CD4-positive, alpha-beta memory T cell (primary cell): ENCODE results near the gene USP3. TPM values are rescaled to one million over a fixed set of nuclear protein-coding genes. Genes with fewer than 3 reads are reported as not detected.

Experiments used
- CTCF ChIA-PET: fragments of 350-600 bp; sonication (Branson Sonifier 250); formaldehyde crosslinking; loops from one replicate; lab custom pipeline; 2021; ENCODE audit warnings: inconsistent platforms; ENCODE audit not compliant: partially characterized antibody; lab: Charles Lee
- POLR2A ChIA-PET: fragments of 350-600 bp; sonication (Branson Sonifier 250); formaldehyde crosslinking; loops from one replicate; lab custom pipeline; 2021; ENCODE audit not compliant: partially characterized antibody; lab: Charles Lee
- DNase-seq, 5 donors: peaks; one replicate each; pipeline versions ENCODE4 v3.0.0 to v3.0.0-alpha.2; 2020 to 2022; ENCODE audit warnings: mixed read lengths in 1 of 5
- H3K27ac ChIP-seq: one replicate; pipeline ENCODE4 v1.7.0; 2013; ENCODE audit warnings: low read depth, low read length
- H3K27me3 ChIP-seq: 2 replicates; pipeline ENCODE4 v1.7.0; 2013; ENCODE audit warnings: mild to moderate bottlenecking, low read length, moderate library complexity; ENCODE audit not compliant: insufficient read depth
- H3K36me3 ChIP-seq: 2 replicates; pipeline ENCODE4 v1.7.0; 2013; ENCODE audit warnings: mild to moderate bottlenecking, low read length, moderate library complexity; ENCODE audit not compliant: insufficient read depth
- H3K4me1 ChIP-seq: 2 replicates; pipeline ENCODE4 v1.7.0; 2013; ENCODE audit warnings: mild to moderate bottlenecking, low read length, moderate library complexity; ENCODE audit not compliant: insufficient read depth
- H3K4me3 ChIP-seq, 2 donors: one replicate each; pipeline ENCODE4 v1.7.0; 2013; ENCODE audit warnings: low read length in 2 of 2, mild to moderate bottlenecking in 1 of 2
- H3K9me3 ChIP-seq, 2 donors: one replicate each; pipeline ENCODE4 v1.7.0; 2013; ENCODE audit warnings: low read length in 2 of 2, control low read depth in 1 of 2; ENCODE audit not compliant: control insufficient read depth in 1 of 2
- H3K27ac Mint-ChIP-seq, 7 donors: one replicate each; pipeline ENCODE4 v1.8.0; 2020 to 2021; ENCODE audit warnings: mixed read lengths in 7 of 7, mild to moderate bottlenecking in 6 of 7, inconsistent platforms in 3 of 7, moderate library complexity in 3 of 7
- H3K27me3 Mint-ChIP-seq, 2 donors: one replicate each; pipeline ENCODE4 v1.8.0; 2020 to 2021; ENCODE audit warnings: mixed read lengths in 2 of 2
- H3K36me3 Mint-ChIP-seq, 2 donors: one replicate each; pipeline ENCODE4 v1.8.0; 2020 to 2021; ENCODE audit warnings: mixed read lengths in 2 of 2, inconsistent platforms in 1 of 2, mild to moderate bottlenecking in 1 of 2
- H3K4me1 Mint-ChIP-seq, 4 donors: one replicate each; pipeline ENCODE4 v1.8.0; 2020 to 2021; ENCODE audit warnings: mixed read lengths in 4 of 4, mild to moderate bottlenecking in 1 of 4
- H3K4me3 Mint-ChIP-seq, 8 donors: one replicate each; pipeline ENCODE4 v1.8.0; 2020 to 2021; ENCODE audit warnings: mixed read lengths in 8 of 8, mild to moderate bottlenecking in 7 of 8, moderate library complexity in 6 of 8, inconsistent platforms in 3 of 8
- H3K9me3 Mint-ChIP-seq, 8 donors: one replicate each; pipeline ENCODE4 v1.8.0; 2020 to 2021; ENCODE audit warnings: mixed read lengths in 8 of 8, mild to moderate bottlenecking in 5 of 8, inconsistent platforms in 3 of 8, moderate library complexity in 1 of 8
- intact Hi-C: fragments of 100-400 bp; cut with micrococcal nuclease; formaldehyde crosslinking; loops from one replicate; pipeline ENCODE4 v1.15.1; 2023
- polyA plus RNA-seq, 2 donors: library from polyadenylated mRNA; unstranded; fragments of 300-500 nt; fragmentation: Illumina TruSeq; gene quantifications; one replicate each; pipeline ENCODE4 v1.2.3, GENCODE V29; 2021
- total RNA-seq, 2 experiments: library from RNA; stranded (reverse); gene quantifications; one replicate each; pipeline ENCODE4 v1.2.3, GENCODE V29; 2021

Gene USP3
- total and polyA plus RNA-seq, 4 experiments from 2014 or later = 61.6 to 159 (median 112) TPM

DNA sequence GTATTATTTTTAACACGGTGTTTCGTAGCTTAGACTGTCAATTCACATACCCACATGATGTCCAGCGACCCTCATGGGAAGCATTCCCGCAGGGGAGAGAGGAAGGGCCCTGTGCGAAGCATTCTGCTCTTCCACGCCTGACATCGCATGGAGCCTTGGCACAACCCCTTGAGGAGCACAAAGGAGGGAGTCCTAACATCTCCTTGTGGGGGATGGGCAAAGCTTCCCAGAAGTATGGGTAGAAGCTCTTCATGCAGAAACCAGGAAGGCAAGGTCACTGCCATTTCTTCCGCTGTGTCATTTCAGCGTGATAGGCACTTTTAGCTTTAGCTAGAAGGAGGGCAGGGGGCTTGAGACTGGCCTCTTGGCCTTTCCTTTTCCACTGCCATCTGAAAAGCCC lies 28.7 kb upstream of the USP3 start:
- Mint-ChIP-seq H3K27ac (peak overlapping the region in 3 of 7 donors; percentile 52 to 93 (median 84)), H3K4me1 (peaks cover 49 to 68% (median 60%) of the 10 kb centered on the region in 4 donors), H3K27me3 (no peaks in the 10 kb centered on the region), H3K4me3 (no peak overlapping the region), H3K9me3 (peaks cover 0 to 2% (median 0%) of the 10 kb centered on the region in 8 donors), H3K36me3 (no peaks in the 10 kb centered on the region)
- intact Hi-C loops = loop anchor here (10.0 kb wide), 1 partner anchor 619 kb away; the partner anchor contains the start of genes CIAO2A and SNX1
- no peak overlapping the region for H3K4me3 ChIP-seq
- no peaks in the 10 kb centered on the region for H3K27me3 ChIP-seq
- H3K4me1 ChIP-seq = peaks cover 74% of the 10 kb centered on the region
- DNase-seq = no peak
- ChIA-PET CTCF (interaction anchor here (0.8 to 13.4 kb wide), 7 partner anchors 9 to 292 kb away, joined by 3 to 224 read pairs (median 10); partner anchors contain the start of gene USP3), POLR2A (interaction anchor here (0.9 to 28.5 kb wide), 5 partner anchors 8 to 124 kb away, joined by 3 to 906 read pairs (median 7); partner anchors contain the start of gene USP3)
- H3K36me3 ChIP-seq = no peaks in the 10 kb centered on the region
- no peaks in the 10 kb centered on the region for H3K9me3 ChIP-seq
- no peak overlapping the region for H3K27ac ChIP-seq

GRCh38 chr15:63476229-63476632 lies 28.2 kb upstream of the USP3 start:
- Histone ChIP-seq H3K9me3 (no peaks in the 10 kb centered on the region), H3K27ac (no peak overlapping the region), H3K27me3 (no peaks in the 10 kb centered on the region), H3K36me3 (no peaks in the 10 kb centered on the region), H3K4me1 (peaks cover 79% of the 10 kb centered on the region), H3K4me3 (no peak overlapping the region)
- H3K27ac Mint-ChIP-seq = peak overlapping the region in 6 of 7 donors; percentile 52 to 93 (median 86)
- no peak for DNase-seq
- peak overlapping the region in 1 of 8 donors; percentile 65 for H3K4me3 Mint-ChIP-seq
- H3K9me3 Mint-ChIP-seq = peaks cover 0 to 2% (median 0%) of the 10 kb centered on the region in 8 donors
- H3K27me3 Mint-ChIP-seq = no peaks in the 10 kb centered on the region
- POLR2A ChIA-PET = interaction anchor here (1.4 to 28.5 kb wide), 3 partner anchors 8 to 28 kb away, joined by 7 to 906 read pairs (median 248); partner anchors contain the start of gene USP3
- no peaks in the 10 kb centered on the region for H3K36me3 Mint-ChIP-seq
- CTCF ChIA-PET = interaction anchor here (0.8 to 13.4 kb wide), 6 partner anchors 9 to 292 kb away, joined by 3 to 224 read pairs (median 10); partner anchors contain the start of gene USP3
- intact Hi-C loops = loop anchor here (10.0 kb wide), 1 partner anchor 619 kb away; the partner anchor contains the start of genes CIAO2A and SNX1
- peaks cover 54 to 73% (median 64%) of the 10 kb centered on the region in 4 donors for H3K4me1 Mint-ChIP-seq

GRCh38 chr15:63478243-63478642 lies 26.1 kb upstream of the USP3 start:
- DNase-seq = no peak
- H3K9me3 Mint-ChIP-seq = peaks cover 0 to 2% (median 0%) of the 10 kb centered on the region in 8 donors
- peak overlapping the region in 7 of 8 donors; percentile 17 to 56 (median 24) for H3K4me3 Mint-ChIP-seq
- ChIA-PET POLR2A (interaction anchor here (0.9 to 28.5 kb wide), 6 partner anchors 9 to 122 kb away, joined by 3 to 906 read pairs (median 4); partner anchors contain the start of gene USP3), CTCF (interaction anchor here (1.0 to 13.4 kb wide), 3 partner anchors 9 to 26 kb away, joined by 4 to 224 read pairs (median 36); partner anchors contain the start of gene USP3)
- H3K9me3 ChIP-seq = no peaks in the 10 kb centered on the region
- no peaks in the 10 kb centered on the region for H3K27me3 Mint-ChIP-seq
- no peaks in the 10 kb centered on the region for H3K27me3 ChIP-seq
- H3K4me1 ChIP-seq = peaks cover 93% of the 10 kb centered on the region
- no peak overlapping the region for H3K4me3 ChIP-seq
- no peaks in the 10 kb centered on the region for H3K36me3 Mint-ChIP-seq
- H3K4me1 Mint-ChIP-seq = peaks cover 54 to 81% (median 66%) of the 10 kb centered on the region in 4 donors
- H3K36me3 ChIP-seq = no peaks in the 10 kb centered on the region
- H3K27ac Mint-ChIP-seq = peak overlapping the region; percentile 92 to 100 (median 100)
- intact Hi-C loops = loop anchor here (10.0 kb wide), 1 partner anchor 617 kb away; the partner anchor contains the start of genes CIAO2A and SNX1
- peak overlapping the region; percentile 81 for H3K27ac ChIP-seq

- Mint-ChIP-seq H3K27me3 (no peaks in the 10 kb centered on the region), H3K4me3 (peak overlapping the region; percentile 15 to 89 (median 80))
Observed at GRCh38 chr15:63480441-63480821, 24.0 kb upstream of the USP3 start.

GRCh38 chr15:63481105-63481810 lies 23.1 kb upstream of the USP3 start:
- Histone ChIP-seq H3K27me3 (no peaks in the 10 kb centered on the region), H3K27ac (peak overlapping the region; percentile 81), H3K9me3 (no peaks in the 10 kb centered on the region), H3K4me3 (no peak overlapping the region), H3K36me3 (no peaks in the 10 kb centered on the region), H3K4me1 (peaks cover 97% of the 10 kb centered on the region)
- intact Hi-C loops = no loop called here
- H3K27me3 Mint-ChIP-seq = no peaks in the 10 kb centered on the region
- H3K4me1 Mint-ChIP-seq = peaks cover 52 to 85% (median 70%) of the 10 kb centered on the region in 4 donors
- no peaks in the 10 kb centered on the region for H3K36me3 Mint-ChIP-seq
- peak overlapping the region in 6 of 8 donors; percentile 31 to 84 (median 78) for H3K4me3 Mint-ChIP-seq
- peaks cover 0 to 2% (median 0%) of the 10 kb centered on the region in 8 donors for H3K9me3 Mint-ChIP-seq
- POLR2A ChIA-PET = interaction anchor here (2.4 to 28.5 kb wide), 4 partner anchors 14 to 119 kb away, joined by 22 to 906 read pairs (median 140); partner anchors contain the start of gene USP3
- peak overlapping the region; percentile 92 to 100 (median 100) for H3K27ac Mint-ChIP-seq
- CTCF ChIA-PET = interaction anchor here (0.7 to 13.4 kb wide), 6 partner anchors 14 to 118 kb away, joined by 3 to 224 read pairs (median 20); partner anchors contain the start of gene USP3
- peak in 1 of 5 donors; percentile 60 for DNase-seq

More at GRCh38 chr15:63480441-63480821, 24.0 kb upstream of the USP3 start:
- DNase-seq = no peak
- H3K4me1 ChIP-seq = peaks cover 96% of the 10 kb centered on the region
- peak overlapping the region; percentile 2 to 27 for H3K4me3 ChIP-seq
- H3K27ac Mint-ChIP-seq = peak overlapping the region; percentile 92 to 100 (median 100)
- no peaks in the 10 kb centered on the region for H3K36me3 Mint-ChIP-seq
- no peaks in the 10 kb centered on the region for H3K27me3 ChIP-seq
- peaks cover 0 to 2% (median 0%) of the 10 kb centered on the region in 8 donors for H3K9me3 Mint-ChIP-seq
- ChIA-PET POLR2A (interaction anchor here (0.9 to 28.5 kb wide), 8 partner anchors 9 to 120 kb away, joined by 3 to 906 read pairs (median 14); partner anchors contain the start of gene USP3), CTCF (interaction anchor here (1.2 to 13.4 kb wide), 5 partner anchors 13 to 30 kb away, joined by 3 to 224 read pairs (median 31); partner anchors contain the start of gene USP3)
- intact Hi-C loops = no loop called here
- H3K9me3 ChIP-seq = no peaks in the 10 kb centered on the region
- no peaks in the 10 kb centered on the region for H3K36me3 ChIP-seq
- H3K4me1 Mint-ChIP-seq = peaks cover 55 to 85% (median 67%) of the 10 kb centered on the region in 4 donors
- H3K27ac ChIP-seq = peak overlapping the region; percentile 81

GRCh38 chr15:63482874-63483323 lies 21.5 kb upstream of the USP3 start:
- H3K27me3 Mint-ChIP-seq = no peaks in the 10 kb centered on the region
- H3K4me3 ChIP-seq = no peak overlapping the region
- no peak for DNase-seq
- CTCF ChIA-PET = interaction anchor here (0.6 to 13.4 kb wide), 12 partner anchors 9 to 127 kb away, joined by 3 to 224 read pairs (median 4); partner anchors contain the start of gene USP3
- H3K4me1 ChIP-seq = peaks cover 96% of the 10 kb centered on the region
- H3K36me3 ChIP-seq = no peaks in the 10 kb centered on the region
- no peaks in the 10 kb centered on the region for H3K9me3 Mint-ChIP-seq
- no peak overlapping the region for H3K27ac ChIP-seq
- H3K4me1 Mint-ChIP-seq = peaks cover 56 to 94% (median 79%) of the 10 kb centered on the region in 4 donors
- intact Hi-C loops = no loop called here
- peak overlapping the region; percentile 47 to 94 (median 83) for H3K27ac Mint-ChIP-seq
- H3K27me3 ChIP-seq = no peaks in the 10 kb centered on the region
- POLR2A ChIA-PET = interaction anchor here (0.6 to 28.5 kb wide), 9 partner anchors 11 to 611 kb away, joined by 3 to 906 read pairs (median 4); partner anchors contain the start of genes CIAO2A and USP3
- peak overlapping the region in 2 of 8 donors; percentile 13 to 17 for H3K4me3 Mint-ChIP-seq
- H3K9me3 ChIP-seq = no peaks in the 10 kb centered on the region
- no peaks in the 10 kb centered on the region for H3K36me3 Mint-ChIP-seq
